Stimulated activated CD4-positive, alpha-beta T cell treated with anti-CD3 and anti-CD28 coated beads, Interleukin-12 subunit alpha, Interleukin-12 subunit beta, amount 100 ng/mL, for 24 hours (primary cell): ENCODE measurements around the gene IGFBP1.
"Not testable (repeated sequence)": the region's sequence is repeated elsewhere in the genome, so short reads cannot be mapped to it uniquely, and the experiment has no call there.

ENCODE experiments used
- DNase-seq, 2 experiments: peaks; one replicate each; pipeline ENCODE4 v3.0.0-alpha.2; 2020; ENCODE audit warnings: low read depth in 2 of 2

Gene IGFBP1

GRCh38 chr7:45937862-45938261 is 49.6 kb downstream of the IGFBP1 start:
- DNase-seq: no peak

- DNase-seq: no peak
Observed at GRCh38 chr7:45938626-45939302, 50.5 kb downstream of the IGFBP1 start.

GRCh38 chr7:45939574-45939973 is 51.3 kb downstream of the IGFBP1 start:
- DNase-seq: no peak

- DNase-seq: not testable (repeated sequence)
Observed at GRCh38 chr7:45940237-45940781, 52.0 kb downstream of the IGFBP1 start.

GRCh38 chr7:45940939-45941338 is 52.7 kb downstream of the IGFBP1 start:
- DNase-seq: no peak
